Panc1 (cell line): ENCODE measurements around the gene BCS1L. TPM values are rescaled to one million over a fixed set of nuclear protein-coding genes. Genes with fewer than 3 reads are reported as not detected.

Experiments
- ATAC-seq: fragments of 200-7000 bp; cut with Tn5 transposase; 2 replicates; pipeline ENCODE4 v1.9.1; 2020; ENCODE audit warnings: mild to moderate bottlenecking, moderate library complexity
- BruUV-seq: library from RNA; stranded (reverse); fragments of 400-500 nt; replicated peaks from 2 replicates; lab custom pipeline; 2021; lab: Mats Ljungman, UMichigan
- CTCF ChIA-PET: fragments of 300-600 bp; sonication (Branson Sonifier 250); formaldehyde crosslinking; loops from one replicate; lab custom pipeline; 2022; ENCODE audit warnings: antibody characterized with exemption; lab: Charles Lee
- POLR2A ChIA-PET: fragments of 300-600 bp; sonication (Branson Sonifier 250); formaldehyde crosslinking; loops from one replicate; lab custom pipeline; 2022; ENCODE audit warnings: antibody characterized with exemption; lab: Charles Lee
- DNase-seq: peaks from one replicate; pipeline ENCODE4 v3.0.0-alpha.2; 2010; ENCODE audit warnings: low read depth, low spot score
- H3K27ac ChIP-seq: 2 replicates; pipeline ENCODE4 v1.5.1; 2011; ENCODE audit warnings: mild to moderate bottlenecking, low read length, inconsistent platforms
- H3K27me3 ChIP-seq: fragments of 200-500 bp; sonication (Bioruptor generic); 2 replicates; pipeline ENCODE4 v1.6.0; 2014; ENCODE audit warnings: low read length, inconsistent platforms; ENCODE audit not compliant: control insufficient read depth, insufficient read depth
- H3K36me3 ChIP-seq: fragments of 200-500 bp; sonication (Bioruptor generic); 2 replicates; pipeline ENCODE4 v1.5.1; 2014; ENCODE audit warnings: inconsistent platforms, mild to moderate bottlenecking, low read length, moderate library complexity; ENCODE audit not compliant: control insufficient read depth, insufficient read depth
- H3K4me1 ChIP-seq: 2 replicates; pipeline ENCODE4 v1.5.1; 2011; ENCODE audit warnings: inconsistent platforms, mild to moderate bottlenecking, low read length, moderate library complexity; ENCODE audit not compliant: control insufficient read depth, insufficient read depth
- H3K4me3 ChIP-seq, 2 experiments: 2 replicates each; pipeline ENCODE4 v1.5.1; 2011 to 2012; ENCODE audit warnings: low read depth in 2 of 2, low read length in 2 of 2, mild to moderate bottlenecking in 2 of 2, inconsistent platforms in 1 of 2, moderate library complexity in 1 of 2
- H3K9me3 ChIP-seq: fragments of 200-500 bp; sonication (Bioruptor generic); 2 replicates; pipeline ENCODE4 v1.5.1; 2014; ENCODE audit warnings: low read depth, mild to moderate bottlenecking, inconsistent platforms, low read length, moderate library complexity; ENCODE audit not compliant: control insufficient read depth, insufficient read depth
- CTCF ChIP-seq: fragments of 450-650 bp; IDR thresholded peaks from 2 replicates; pipeline ENCODE4 v1.5.1; 2017; ENCODE audit warnings: mild to moderate bottlenecking
- POLR2AphosphoS5 ChIP-seq: IDR thresholded peaks from 2 replicates; pipeline ENCODE4 v1.6.1; 2012; ENCODE audit warnings: mild to moderate bottlenecking, low read depth, low read length, moderate library complexity
- REST ChIP-seq, 2 experiments: IDR thresholded peaks; 2 replicates each; pipeline ENCODE4 v1.6.1; 2011 to 2012; ENCODE audit warnings: low read depth in 2 of 2, control low read depth in 1 of 2, low read length in 1 of 2, mild to moderate bottlenecking in 1 of 2, moderate library complexity in 1 of 2; ENCODE audit not compliant: insufficient read depth in 1 of 2
- SIN3A ChIP-seq: IDR thresholded peaks from 2 replicates; pipeline ENCODE4 v1.6.1; 2012; ENCODE audit warnings: low read depth, mild to moderate bottlenecking, low read length, moderate library complexity, borderline replicate concordance; ENCODE audit not compliant: insufficient read depth
- TCF7L2 ChIP-seq: IDR thresholded peaks from 2 replicates; pipeline ENCODE4 v1.6.1; 2011; ENCODE audit warnings: mild to moderate bottlenecking, low read depth, low read length, inconsistent platforms
- in situ Hi-C: cut with HindIII; loops from 2 replicates; pipeline ENCODE4 v1.10.0; 2016; ENCODE audit warnings: low sequenced_read_pairs, low pct_unique_long_range_greater_than_20kb
- intact Hi-C: fragments of 100-400 bp; cut with micrococcal nuclease; formaldehyde crosslinking; loops from one replicate; pipeline ENCODE4 v1.10.0; 2022; ENCODE audit not compliant: unreplicated experiment
- total RNA-seq: library from RNA; stranded (reverse); gene quantifications from one replicate; pipeline ENCODE4 v1.2.1, GENCODE V29; 2021; ENCODE audit not compliant: unreplicated experiment

Gene BCS1L
- total RNA-seq, 1 experiment from 2014 or later = 42.0 TPM

GRCh38 chr2:218618102-218618860, 41.2 kb upstream of the BCS1L start:
- H3K27me3 ChIP-seq = no peaks in the 10 kb centered on the region
- peak; percentile 65; the same call in 1 of the 2 replicates for TF ChIP-seq CTCF
- TF ChIP-seq POLR2AphosphoS5 = no peak
- no peak overlapping the region for H3K27ac ChIP-seq
- BruUV-seq = no TSS peak
- no peaks in the 10 kb centered on the region for H3K36me3 ChIP-seq
- intact Hi-C loops (no loop called here), in situ Hi-C loops (no loop called here)
- ChIA-PET CTCF (no interaction called here), POLR2A (no interaction called here)
- ATAC-seq (peak; percentile 85), DNase-seq (no peak)
- H3K9me3 ChIP-seq = no peaks in the 10 kb centered on the region
- H3K4me3 ChIP-seq = no peak overlapping the region
- no peaks in the 10 kb centered on the region for H3K4me1 ChIP-seq

- Histone ChIP-seq H3K36me3 (no peaks in the 10 kb centered on the region), H3K4me3 (no peak overlapping the region), H3K4me1 (no peaks in the 10 kb centered on the region), H3K9me3 (no peaks in the 10 kb centered on the region), H3K27ac (no peak overlapping the region), H3K27me3 (no peaks in the 10 kb centered on the region)
- intact Hi-C loops (no loop called here), in situ Hi-C loops (no loop called here)
- ChIA-PET POLR2A (no interaction called here), CTCF (interaction anchor here (0.7 kb wide), 1 partner anchor 37 kb away, joined by 3 read pairs; no protein-coding TSS in a partner anchor)
- TF ChIP-seq POLR2AphosphoS5 (no peak), REST (IDR thresholded peaks at IDR 0.05; ENCODE audit: insufficient read depth in 1 of 2, low read depth in 2 of 2, low read length in 1 of 2) (no peak), TCF7L2 (no peak), SIN3A (no peak), CTCF (no peak)
- DNase-seq (no peak), ATAC-seq (no peak)
- BruUV-seq = no TSS peak
Observed at GRCh38 chr2:218621007-218621406, 38.5 kb upstream of the BCS1L start.
